ENCODE measurements around the gene PRKG1. TPM values are rescaled to one million over a fixed set of nuclear protein-coding genes. Genes with fewer than 3 reads are reported as not detected.

PRKG1 gene
- polyA plus RNA-seq, 1 donor (not counting 4 experiments of a cell fraction or from before 2014, with no cell fraction given) = 0.24 TPM

DNA sequence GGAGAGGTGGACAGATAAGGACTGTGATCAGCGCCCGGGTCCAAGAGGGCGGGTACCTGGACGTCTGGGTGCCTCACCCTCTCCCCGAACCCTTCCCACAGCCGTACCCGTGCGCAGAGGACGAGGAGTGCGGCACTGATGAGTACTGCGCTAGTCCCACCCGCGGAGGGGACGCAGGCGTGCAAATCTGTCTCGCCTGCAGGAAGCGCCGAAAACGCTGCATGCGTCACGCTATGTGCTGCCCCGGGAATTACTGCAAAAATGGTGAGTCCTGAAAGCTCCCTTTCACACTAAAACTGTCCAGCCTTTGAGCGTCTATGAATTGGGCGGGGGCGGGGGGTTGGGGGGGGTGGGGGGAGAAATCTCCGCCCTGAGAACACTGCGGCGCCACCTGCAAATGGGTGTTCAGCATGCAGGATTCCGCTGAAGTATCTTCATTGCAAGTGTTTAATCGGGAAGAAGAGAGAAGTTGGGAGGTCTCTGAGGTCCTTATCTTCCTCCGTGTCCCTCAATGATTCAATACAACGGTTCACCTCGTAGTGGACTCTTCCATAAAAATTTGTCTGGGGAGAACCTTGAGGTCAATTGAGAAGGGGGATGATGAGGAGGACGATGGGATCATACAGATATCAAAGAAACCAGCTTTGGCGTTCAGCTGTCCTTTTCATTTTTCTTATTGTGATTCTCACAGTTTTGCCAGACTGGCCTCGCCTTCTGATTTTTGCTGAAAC, 1240.7 kb downstream of the PRKG1 start:
- H3K27me3 ChIP-seq (ENCODE audit: control insufficient read depth, extremely low read depth, insufficient read depth, low read length) = no peaks in the 10 kb centered on the region
- DNase-seq (ENCODE audit: low read depth, low spot score) (no peak), FAIRE-seq (no peak)
- H2AFZ ChIP-seq (ENCODE audit: control insufficient read depth, low read length) = peak overlapping the region; percentile 81
- H3K9me3 ChIP-seq (ENCODE audit: control insufficient read depth, low read depth, low read length) = no peaks in the 10 kb centered on the region
- no peaks in the 10 kb centered on the region for H4K20me1 ChIP-seq (ENCODE audit: control insufficient read depth, extremely low read depth, insufficient read depth, low read length)
- TF ChIP-seq, protein P1, sequence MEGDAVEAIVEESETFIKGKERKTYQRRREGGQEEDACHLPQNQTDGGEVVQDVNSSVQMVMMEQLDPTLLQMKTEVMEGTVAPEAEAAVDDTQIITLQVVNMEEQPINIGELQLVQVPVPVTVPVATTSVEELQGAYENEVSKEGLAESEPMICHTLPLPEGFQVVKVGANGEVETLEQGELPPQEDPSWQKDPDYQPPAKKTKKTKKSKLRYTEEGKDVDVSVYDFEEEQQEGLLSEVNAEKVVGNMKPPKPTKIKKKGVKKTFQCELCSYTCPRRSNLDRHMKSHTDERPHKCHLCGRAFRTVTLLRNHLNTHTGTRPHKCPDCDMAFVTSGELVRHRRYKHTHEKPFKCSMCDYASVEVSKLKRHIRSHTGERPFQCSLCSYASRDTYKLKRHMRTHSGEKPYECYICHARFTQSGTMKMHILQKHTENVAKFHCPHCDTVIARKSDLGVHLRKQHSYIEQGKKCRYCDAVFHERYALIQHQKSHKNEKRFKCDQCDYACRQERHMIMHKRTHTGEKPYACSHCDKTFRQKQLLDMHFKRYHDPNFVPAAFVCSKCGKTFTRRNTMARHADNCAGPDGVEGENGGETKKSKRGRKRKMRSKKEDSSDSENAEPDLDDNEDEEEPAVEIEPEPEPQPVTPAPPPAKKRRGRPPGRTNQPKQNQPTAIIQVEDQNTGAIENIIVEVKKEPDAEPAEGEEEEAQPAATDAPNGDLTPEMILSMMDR (optimal IDR thresholded peaks at IDR 0.05 in 1 of 3, IDR thresholded peaks at IDR 0.05 in 1 of 3, conservative IDR thresholded peaks at IDR 0.05 in 1 of 3; ENCODE audit: extremely low read depth in 1 of 3, insufficient read depth in 2 of 3, low read length in 3 of 3) = peak in 1 of 3 experiments; percentile 3
- no peak for TF ChIP-seq EZH2 (IDR thresholded peaks at IDR 0.05; ENCODE audit: low read length)
- H3K4me2 ChIP-seq (ENCODE audit: control insufficient read depth, extremely low read depth, insufficient read depth, low read depth, low read length) = peak overlapping the region; percentile 97
- peaks cover 0 to 13% of the 10 kb centered on the region in 2 experiments for H3K36me3 ChIP-seq (ENCODE audit: control insufficient read depth in 2 of 2, extremely low read depth in 1 of 2, insufficient read depth in 2 of 2, low read length in 2 of 2)
- peak overlapping the region; percentile 90 for H3K9ac ChIP-seq (ENCODE audit: control insufficient read depth, extremely low read depth, insufficient read depth, low read length)
- peak overlapping the region; percentile 92 to 96 (median 94) for H3K4me3 ChIP-seq (ENCODE audit: control insufficient read depth in 2 of 3, extremely low read depth in 1 of 3, insufficient read depth in 2 of 3, low read depth in 1 of 3, low read length in 3 of 3)
- H3K79me2 ChIP-seq (ENCODE audit: control insufficient read depth, insufficient read depth, low read length) = peaks cover 25% of the 10 kb centered on the region
- peaks cover 44% of the 10 kb centered on the region for H3K4me1 ChIP-seq (ENCODE audit: control insufficient read depth, extremely low read depth, insufficient read depth, low read length)
- dilution Hi-C loops (cut with MboI; ENCODE audit: extremely low pct_ligation_motif_present, low sequenced_read_pairs) = loop anchor here (25.0 kb wide), 1 partner anchor 247 kb away; no protein-coding TSS in a partner anchor
- no peaks in the 10 kb centered on the region for H3K9me1 ChIP-seq (ENCODE audit: control insufficient read depth, extremely low read depth, insufficient read depth, low read length)
- peak overlapping the region; percentile 79 for H3K27ac ChIP-seq (ENCODE audit: control insufficient read depth, insufficient read depth, low read length)

DNA sequence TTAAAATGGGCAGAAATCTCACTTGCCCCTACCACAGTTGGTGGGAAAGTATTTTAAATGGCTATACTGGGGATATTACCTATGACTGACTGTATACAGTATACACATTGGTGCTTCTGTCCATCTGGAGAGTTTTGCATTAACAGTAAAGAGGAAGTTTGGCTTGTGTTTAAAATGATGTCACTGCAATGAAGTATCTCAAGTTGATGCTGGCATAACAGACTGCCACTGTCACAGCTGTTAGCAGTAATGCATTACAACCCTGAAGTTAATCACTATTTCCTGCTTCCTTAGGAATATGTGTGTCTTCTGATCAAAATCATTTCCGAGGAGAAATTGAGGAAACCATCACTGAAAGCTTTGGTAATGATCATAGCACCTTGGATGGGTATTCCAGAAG, 1241.7 kb downstream of the PRKG1 start:
- DNase-seq (ENCODE audit: low read depth, low spot score) = no peak
- peak overlapping the region; percentile 60 for H3K27ac ChIP-seq (ENCODE audit: control insufficient read depth, insufficient read depth, low read length)
- H3K4me1 ChIP-seq (ENCODE audit: control insufficient read depth, extremely low read depth, insufficient read depth, low read length) = peaks cover 49% of the 10 kb centered on the region
- peak; percentile 66 for FAIRE-seq
- H2AFZ ChIP-seq (ENCODE audit: control insufficient read depth, low read length) = no peak overlapping the region
- no peaks in the 10 kb centered on the region for H4K20me1 ChIP-seq (ENCODE audit: control insufficient read depth, extremely low read depth, insufficient read depth, low read length)
- H3K4me2 ChIP-seq (ENCODE audit: control insufficient read depth, extremely low read depth, insufficient read depth, low read depth, low read length) = peak overlapping the region; percentile 97
- peaks cover 0 to 13% of the 10 kb centered on the region in 2 experiments for H3K36me3 ChIP-seq (ENCODE audit: control insufficient read depth in 2 of 2, extremely low read depth in 1 of 2, insufficient read depth in 2 of 2, low read length in 2 of 2)
- no peaks in the 10 kb centered on the region for H3K9me3 ChIP-seq (ENCODE audit: control insufficient read depth, low read depth, low read length)
- H3K9ac ChIP-seq (ENCODE audit: control insufficient read depth, extremely low read depth, insufficient read depth, low read length) = peak overlapping the region; percentile 90
- TF ChIP-seq, protein P1 (optimal IDR thresholded peaks at IDR 0.05 in 1 of 3, IDR thresholded peaks at IDR 0.05 in 1 of 3, conservative IDR thresholded peaks at IDR 0.05 in 1 of 3; ENCODE audit: extremely low read depth in 1 of 3, insufficient read depth in 2 of 3, low read length in 3 of 3) = no peak
- no peak for TF ChIP-seq EZH2 (IDR thresholded peaks at IDR 0.05; ENCODE audit: low read length)
- dilution Hi-C loops (cut with MboI; ENCODE audit: extremely low pct_ligation_motif_present, low sequenced_read_pairs) = loop anchor here (25.0 kb wide), 1 partner anchor 246 kb away; no protein-coding TSS in a partner anchor
- H3K79me2 ChIP-seq (ENCODE audit: control insufficient read depth, insufficient read depth, low read length) = peaks cover 25% of the 10 kb centered on the region
- H3K27me3 ChIP-seq (ENCODE audit: control insufficient read depth, extremely low read depth, insufficient read depth, low read length) = no peaks in the 10 kb centered on the region
- peak overlapping the region; percentile 82 to 94 (median 92) for H3K4me3 ChIP-seq (ENCODE audit: control insufficient read depth in 2 of 3, extremely low read depth in 1 of 3, insufficient read depth in 2 of 3, low read depth in 1 of 3, low read length in 3 of 3)
- no peaks in the 10 kb centered on the region for H3K9me1 ChIP-seq (ENCODE audit: control insufficient read depth, extremely low read depth, insufficient read depth, low read length)

All from keratinocyte (primary cell).